PC-9 (cell line): ENCODE data around the gene FAM163B. TPM values are rescaled to one million over a fixed set of nuclear protein-coding genes. Genes with fewer than 3 reads are reported as not detected.

Source experiments
- BruUV-seq: library from RNA; stranded (reverse); fragments of 400-500 nt; replicated peaks from 2 replicates; lab custom pipeline; 2021; lab: Mats Ljungman, UMichigan
- CTCF ChIA-PET: fragments of 300-600 bp; sonication (Branson Sonifier 250); formaldehyde crosslinking; loops from one replicate; lab custom pipeline; 2022; ENCODE audit warnings: antibody characterized with exemption; lab: Charles Lee
- POLR2A ChIA-PET: fragments of 300-600 bp; sonication (Branson Sonifier 250); formaldehyde crosslinking; loops from one replicate; lab custom pipeline; 2022; ENCODE audit warnings: antibody characterized with exemption; ENCODE audit not compliant: unreplicated experiment; lab: Charles Lee
- DNase-seq, 2 experiments: peaks; one replicate each; pipeline versions ENCODE4 v3.0.0 to v3.0.0-alpha.2; 2015 to 2022; ENCODE audit warnings: mixed read lengths in 1 of 2
- H2AFZ ChIP-seq: fragments of 200-600 bp; sonication (generic); 2 replicates; pipeline ENCODE4 v1.8.1; 2017; ENCODE audit warnings: antibody characterized with exemption
- H3F3A ChIP-seq: fragments of 200-600 bp; sonication (generic); 2 replicates; pipeline ENCODE4 v1.8.1; 2017; ENCODE audit warnings: antibody characterized with exemption, mild to moderate bottlenecking, low read depth; ENCODE audit not compliant: insufficient read depth
- H3K27ac ChIP-seq: fragments of 200-600 bp; sonication (generic); 2 replicates; pipeline ENCODE4 v1.6.1; 2016; ENCODE audit warnings: mixed run types
- H3K27me3 ChIP-seq: fragments of 200-600 bp; sonication (generic); 2 replicates; pipeline ENCODE4 v1.6.1; 2016; ENCODE audit warnings: low read depth, mixed run types; ENCODE audit not compliant: insufficient read depth
- H3K36me3 ChIP-seq: fragments of 200-600 bp; sonication (generic); 2 replicates; pipeline ENCODE4 v1.6.1; 2016; ENCODE audit warnings: low read depth, mixed run types
- H3K4me1 ChIP-seq: fragments of 200-600 bp; sonication (generic); replicated peaks from 2 replicates; pipeline ENCODE4 v1.6.1; 2016; ENCODE audit warnings: mixed run types; ENCODE audit not compliant: insufficient read depth
- H3K4me2 ChIP-seq: fragments of 200-600 bp; sonication (generic); 2 replicates; pipeline ENCODE4 v1.6.1; 2017; ENCODE audit warnings: mixed run types
- H3K4me3 ChIP-seq: fragments of 200-600 bp; sonication (generic); 2 replicates; pipeline ENCODE4 v1.6.1; 2016; ENCODE audit warnings: mixed run types
- H3K79me2 ChIP-seq: fragments of 200-600 bp; sonication (generic); 2 replicates; pipeline ENCODE4 v1.6.1; 2017; ENCODE audit warnings: low read depth, mixed run types
- H3K9me2 ChIP-seq: fragments of 200-600 bp; sonication (generic); 2 replicates; pipeline ENCODE4 v1.8.1; 2017; ENCODE audit warnings: mild to moderate bottlenecking; ENCODE audit not compliant: insufficient read depth
- H3K9me3 ChIP-seq: fragments of 200-600 bp; sonication (generic); 2 replicates; pipeline ENCODE4 v1.8.1; 2016; ENCODE audit warnings: low read depth; ENCODE audit not compliant: insufficient read depth
- H4K20me1 ChIP-seq: fragments of 200-600 bp; sonication (generic); 2 replicates; pipeline ENCODE4 v1.8.1; 2017; ENCODE audit not compliant: insufficient read depth
- CTCF ChIP-seq: fragments of 200-600 bp; sonication (generic); conservative IDR thresholded peaks from 2 replicates; pipeline ENCODE4 v1.6.1; 2017; ENCODE audit warnings: mixed run types, antibody characterized with exemption, mild to moderate bottlenecking, moderate library complexity
- EZH2 ChIP-seq: fragments of 200-600 bp; sonication (generic); IDR thresholded peaks from 2 replicates; pipeline ENCODE4 v1.8.0; 2017; ENCODE audit warnings: antibody characterized with exemption, low read depth
- intact Hi-C: fragments of 100-400 bp; cut with micrococcal nuclease; formaldehyde crosslinking; loops from one replicate; pipeline ENCODE4 v1.10.0; 2022; ENCODE audit not compliant: unreplicated experiment
- total RNA-seq: library from RNA; stranded (reverse); gene quantifications from 2 replicates; pipeline ENCODE4 v1.2.3, GENCODE V29; 2021

The FAM163B gene
- total RNA-seq, 1 experiment from 2014 or later: not detected

GRCh38 chr9:133608889-133609288, 300 bp downstream of the FAM163B start:
- H3K4me1 ChIP-seq: no peaks in the 10 kb centered on the region
- H3K4me3 ChIP-seq: no peak overlapping the region
- no peak overlapping the region for H2AFZ ChIP-seq
- no peaks in the 10 kb centered on the region for H3K9me3 ChIP-seq
- no peak for DNase-seq
- intact Hi-C loops: no loop called here
- H3K27ac ChIP-seq: no peak overlapping the region
- H4K20me1 ChIP-seq: peaks cover 5% of the 10 kb centered on the region; the same call in 1 of the 2 replicates
- ChIA-PET CTCF (no interaction called here), POLR2A (no interaction called here)
- H3K4me2 ChIP-seq: no peak overlapping the region
- no peak for TF ChIP-seq CTCF
- no peak for TF ChIP-seq EZH2
- H3F3A ChIP-seq: no peaks in the 10 kb centered on the region
- H3K27me3 ChIP-seq: peaks cover 94% of the 10 kb centered on the region
- no peaks in the 10 kb centered on the region for H3K9me2 ChIP-seq
- no peaks in the 10 kb centered on the region for H3K79me2 ChIP-seq
- H3K36me3 ChIP-seq: no peaks in the 10 kb centered on the region
- no TSS peak for BruUV-seq

- H3K9me2 ChIP-seq: no peaks in the 10 kb centered on the region
- BruUV-seq: no TSS peak
- intact Hi-C loops: no loop called here
- no peaks in the 10 kb centered on the region for H3F3A ChIP-seq
- peaks cover 5% of the 10 kb centered on the region; the same call in 1 of the 2 replicates for H4K20me1 ChIP-seq
- CTCF ChIA-PET: no interaction called here
- no peaks in the 10 kb centered on the region for H3K36me3 ChIP-seq
- no peak overlapping the region for H3K4me2 ChIP-seq
- H2AFZ ChIP-seq: no peak overlapping the region
- H3K27ac ChIP-seq: no peak overlapping the region
- TF ChIP-seq CTCF (no peak), EZH2 (no peak)
- POLR2A ChIA-PET: no interaction called here
- no peaks in the 10 kb centered on the region for H3K4me1 ChIP-seq
- no peak overlapping the region for H3K4me3 ChIP-seq
- no peak for DNase-seq
- no peaks in the 10 kb centered on the region for H3K9me3 ChIP-seq
- H3K79me2 ChIP-seq: no peaks in the 10 kb centered on the region
- H3K27me3 ChIP-seq: peaks cover 92% of the 10 kb centered on the region
Observed at GRCh38 chr9:133608382-133608781, 807 bp downstream of the FAM163B start.

GRCh38 chr9:133607976-133608375, 1.2 kb downstream of the FAM163B start:
- no peak overlapping the region for H3K4me3 ChIP-seq
- TF ChIP-seq EZH2: no peak
- intact Hi-C loops: no loop called here

GRCh38 chr9:133607381-133607780, 1.8 kb downstream of the FAM163B start:
- H3K79me2 ChIP-seq: no peaks in the 10 kb centered on the region
- ChIA-PET POLR2A (no interaction called here), CTCF (no interaction called here)
- no peaks in the 10 kb centered on the region for H3K36me3 ChIP-seq
- peaks cover 5% of the 10 kb centered on the region; the same call in 1 of the 2 replicates for H4K20me1 ChIP-seq
- intact Hi-C loops: no loop called here
- no peaks in the 10 kb centered on the region for H3K9me2 ChIP-seq
- H3K4me3 ChIP-seq: no peak overlapping the region
- H3K4me1 ChIP-seq: no peaks in the 10 kb centered on the region
- no peaks in the 10 kb centered on the region for H3F3A ChIP-seq
- H3K4me2 ChIP-seq: no peak overlapping the region
- H3K27ac ChIP-seq: no peak overlapping the region
- no peak for DNase-seq
- no peaks in the 10 kb centered on the region for H3K9me3 ChIP-seq
- no TSS peak for BruUV-seq
- H2AFZ ChIP-seq: no peak overlapping the region
- TF ChIP-seq CTCF: no peak
- TF ChIP-seq EZH2: no peak
- peaks cover 92% of the 10 kb centered on the region for H3K27me3 ChIP-seq

More at GRCh38 chr9:133607976-133608375, 1.2 kb downstream of the FAM163B start:
- ChIA-PET POLR2A (no interaction called here), CTCF (no interaction called here)
- DNase-seq: no peak
- H4K20me1 ChIP-seq: peaks cover 5% of the 10 kb centered on the region; the same call in 1 of the 2 replicates
- no TSS peak for BruUV-seq
- H3K27me3 ChIP-seq: peaks cover 92% of the 10 kb centered on the region
- no peaks in the 10 kb centered on the region for H3K9me2 ChIP-seq
- no peaks in the 10 kb centered on the region for H3K9me3 ChIP-seq
- no peaks in the 10 kb centered on the region for H3K36me3 ChIP-seq
- no peak overlapping the region for H3K4me2 ChIP-seq
- H3K27ac ChIP-seq: no peak overlapping the region
- no peaks in the 10 kb centered on the region for H3F3A ChIP-seq
- no peak overlapping the region for H2AFZ ChIP-seq
- no peaks in the 10 kb centered on the region for H3K79me2 ChIP-seq
- no peaks in the 10 kb centered on the region for H3K4me1 ChIP-seq
